Amygdala (tissue), 56 donors: Measurements from ENCODE around the gene FUNDC2.

Source experiments
- DNase-seq, 56 donors: peaks; one replicate each; lab custom pipeline; 2025; lab: John Stamatoyannopoulos, UW

The FUNDC2 gene

GRCh38 chrX:155023907-155024833 lies 2.5 kb upstream of the FUNDC2 start:
- no peak for DNase-seq

GRCh38 chrX:155026420-155026726 lies 271 bp upstream of the FUNDC2 start:
- DNase-seq = no peak

GRCh38 chrX:155027509-155028066 lies 944 bp downstream of the FUNDC2 start:
- DNase-seq = no peak

GRCh38 chrX:155028129-155028528 lies 1.5 kb downstream of the FUNDC2 start:
- DNase-seq = no peak

- DNase-seq = no peak
Measured at GRCh38 chrX:155028877-155029291, 2.2 kb downstream of the FUNDC2 start.

- DNase-seq = no peak
Measured at GRCh38 chrX:155031657-155032056, 5.0 kb downstream of the FUNDC2 start.

- DNase-seq = no peak
Measured at GRCh38 chrX:155035688-155036087, 9.0 kb downstream of the FUNDC2 start.

GRCh38 chrX:155046129-155046810 lies 19.6 kb downstream of the FUNDC2 start:
- DNase-seq = no peak

- DNase-seq = no peak
Measured at GRCh38 chrX:155046811-155047528, 20.3 kb downstream of the FUNDC2 start.

- peak in 38 of 56 donors; percentile 0 to 60 (median 10) for DNase-seq
Measured at GRCh38 chrX:155048977-155049619, 22.5 kb downstream of the FUNDC2 start.

GRCh38 chrX:155052738-155053498 lies 26.3 kb downstream of the FUNDC2 start:
- no peak for DNase-seq

GRCh38 chrX:155053656-155054055 lies 27.0 kb downstream of the FUNDC2 start:
- no peak for DNase-seq

- no peak for DNase-seq
Measured at GRCh38 chrX:155054255-155054654, 27.6 kb downstream of the FUNDC2 start.

- DNase-seq = no peak
Measured at GRCh38 chrX:155055494-155055893, 28.9 kb downstream of the FUNDC2 start.

- DNase-seq = no peak
Measured at GRCh38 chrX:155056471-155056870, 29.8 kb downstream of the FUNDC2 start.

- DNase-seq = peak in 43 of 56 donors; percentile 1 to 74 (median 15)
Measured at GRCh38 chrX:155056877-155057792, 30.5 kb downstream of the FUNDC2 start.

GRCh38 chrX:155061760-155062159 lies 35.1 kb downstream of the FUNDC2 start:
- no peak for DNase-seq

- DNase-seq = no peak
Measured at GRCh38 chrX:155065035-155065734, 38.5 kb downstream of the FUNDC2 start.
